Measurements from ENCODE around the gene MEPCE. TPM values are rescaled to one million over a fixed set of nuclear protein-coding genes. Genes with fewer than 3 reads are reported as not detected.
A peak's percentile ranks its signal among the peaks of the same experiment; 100 is the strongest.

MEPCE gene
- polyA plus RNA-seq, 1 donor = 35.9 TPM

DNA sequence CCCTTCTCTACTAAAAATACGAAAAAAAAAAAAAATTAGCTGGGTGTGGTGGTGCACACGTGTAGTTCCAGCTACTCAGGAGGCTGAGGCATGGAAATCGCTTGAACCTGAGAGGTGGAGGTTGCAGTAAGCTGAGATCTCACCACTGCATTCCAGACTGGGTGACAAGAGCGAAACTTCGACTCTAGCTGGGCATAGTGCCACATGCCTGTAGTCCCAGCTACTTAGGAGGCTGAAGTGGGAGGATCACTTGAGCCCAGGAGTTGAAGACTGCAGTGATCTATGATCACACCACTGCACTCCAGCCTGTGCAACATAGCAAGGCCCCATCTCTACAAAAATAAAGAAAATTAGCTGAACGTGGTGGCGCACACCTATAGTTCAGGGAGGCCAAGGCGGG is 35.7 kb downstream of the MEPCE start:
- no peak for DNase-seq

GRCh38 chr7:100465702-100466311 is 36.2 kb downstream of the MEPCE start:
- DNase-seq = peak; percentile 84

GRCh38 chr7:100466653-100467605 is 37.3 kb downstream of the MEPCE start:
- no peak for DNase-seq

DNA sequence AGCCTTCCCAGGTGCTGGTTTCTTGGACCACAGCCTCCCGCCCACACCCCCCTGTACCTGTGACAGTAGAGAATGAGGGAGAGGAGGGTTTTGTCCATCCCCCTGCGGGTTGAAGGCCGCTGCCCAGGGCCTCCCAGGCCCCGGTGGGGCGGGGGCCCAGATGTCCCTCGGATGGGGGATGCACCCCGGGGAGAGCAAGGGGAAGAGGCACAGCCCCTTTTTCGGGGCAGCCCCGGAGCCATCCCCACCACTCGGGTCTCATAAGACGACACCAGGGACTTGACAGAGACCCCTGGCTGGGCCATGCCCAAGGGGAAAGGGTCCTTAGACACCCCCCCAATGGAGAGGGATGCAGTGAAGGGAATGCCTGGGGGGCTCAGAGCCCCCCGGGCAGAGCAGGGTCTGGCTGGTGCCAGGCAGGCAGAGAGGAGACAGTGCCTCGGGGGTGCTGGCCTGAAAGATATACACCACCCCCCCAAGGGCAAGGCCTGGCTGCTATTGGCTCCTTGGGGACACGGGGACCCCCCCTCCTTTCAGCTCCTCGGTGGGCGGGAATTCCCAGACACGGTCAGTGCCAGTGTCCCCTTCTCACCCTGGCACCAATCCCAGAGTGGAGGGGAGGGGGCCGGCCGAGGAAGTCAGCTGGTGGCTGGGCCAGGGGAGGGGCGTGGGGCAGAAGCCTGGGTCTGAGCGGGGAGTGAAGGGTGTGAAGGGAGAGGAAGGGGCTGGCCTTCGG is 38.2 kb downstream of the MEPCE start:
- DNase-seq = no peak

DNA sequence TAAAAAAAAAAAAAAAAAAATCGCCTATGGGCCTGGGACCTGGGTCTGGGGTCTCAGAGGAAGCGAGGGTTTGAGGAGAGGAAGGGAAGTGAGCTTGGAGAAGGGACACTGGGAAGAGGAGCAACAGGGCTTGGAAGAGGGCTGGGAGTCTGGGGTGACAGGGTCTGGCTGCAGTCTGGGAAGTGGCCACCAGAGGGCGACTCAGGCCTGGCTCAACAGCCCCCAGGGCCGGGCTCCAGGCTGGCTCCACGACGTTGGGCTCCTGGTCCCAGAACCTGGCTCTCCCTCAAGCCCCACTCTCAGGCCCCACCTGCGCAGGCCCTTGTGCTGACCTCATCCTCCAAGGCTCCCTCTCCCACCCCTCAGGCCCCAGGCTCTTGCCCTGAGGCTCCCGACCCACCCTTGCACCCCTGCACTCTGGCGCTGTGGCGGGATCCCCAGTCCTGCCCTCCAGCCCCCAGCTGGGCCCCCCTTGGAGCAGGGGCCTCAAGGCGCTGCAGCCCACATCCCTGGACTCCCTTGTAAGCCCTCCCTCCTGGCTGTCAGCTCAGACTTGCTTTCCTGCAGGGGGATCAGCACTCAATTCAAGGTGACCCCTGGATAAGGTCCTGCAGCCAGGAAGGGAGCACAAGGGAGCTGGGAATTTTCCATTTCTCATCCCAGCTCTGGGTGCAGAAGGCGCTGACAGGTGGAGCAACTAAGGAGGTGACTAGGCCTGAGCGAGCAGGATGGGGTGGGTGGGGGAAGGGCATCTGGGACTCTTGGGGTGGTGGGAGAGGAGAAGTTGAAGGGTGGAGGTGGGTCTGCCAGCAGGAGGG is 39.8 kb downstream of the MEPCE start:
- peak; percentile 83 for DNase-seq

- no peak for DNase-seq
Observed at GRCh38 chr7:100471021-100471420, 41.4 kb downstream of the MEPCE start.

DNA sequence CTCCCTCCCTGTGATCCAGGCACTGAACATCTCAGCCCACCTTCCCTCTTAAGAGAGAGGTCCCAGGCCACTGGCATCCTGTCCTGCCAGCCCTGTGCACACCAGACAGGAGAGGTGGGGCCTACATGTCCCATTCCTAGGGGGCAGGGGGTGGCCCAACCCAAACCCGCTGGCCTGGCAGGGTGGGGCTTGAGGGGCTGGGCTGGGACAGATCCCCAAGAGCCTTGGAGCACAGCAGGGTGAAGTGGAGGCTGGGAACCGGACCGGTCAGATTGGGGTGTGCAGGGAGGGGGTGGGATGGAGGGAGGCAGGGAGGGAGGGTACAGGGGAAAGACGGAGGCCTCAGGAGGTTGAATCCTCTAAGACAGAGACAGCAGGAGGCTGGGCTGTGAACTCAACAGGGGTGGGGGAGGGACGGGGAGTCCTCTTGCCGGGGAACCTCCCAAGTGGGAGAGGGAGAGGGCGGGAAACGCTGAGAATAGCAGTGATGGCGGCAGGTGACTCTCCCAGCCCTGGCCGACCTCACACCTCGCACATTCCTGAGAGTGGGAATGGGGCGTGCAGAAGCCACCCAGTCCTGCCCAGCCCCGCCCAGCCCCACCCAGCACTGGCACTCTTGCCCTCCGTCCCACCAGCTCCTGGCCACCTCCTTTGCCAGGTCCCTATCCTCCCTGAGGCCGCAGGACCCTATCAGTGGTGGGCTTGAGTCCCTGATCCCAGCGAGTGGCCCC is 42.7 kb downstream of the MEPCE start:
- DNase-seq = no peak

GRCh38 chr7:100472854-100473499 is 43.3 kb downstream of the MEPCE start:
- no peak for DNase-seq

GRCh38 chr7:100475549-100475948 is 45.9 kb downstream of the MEPCE start:
- DNase-seq = no peak

GRCh38 chr7:100476101-100476780 is 46.6 kb downstream of the MEPCE start:
- no peak for DNase-seq

DNA sequence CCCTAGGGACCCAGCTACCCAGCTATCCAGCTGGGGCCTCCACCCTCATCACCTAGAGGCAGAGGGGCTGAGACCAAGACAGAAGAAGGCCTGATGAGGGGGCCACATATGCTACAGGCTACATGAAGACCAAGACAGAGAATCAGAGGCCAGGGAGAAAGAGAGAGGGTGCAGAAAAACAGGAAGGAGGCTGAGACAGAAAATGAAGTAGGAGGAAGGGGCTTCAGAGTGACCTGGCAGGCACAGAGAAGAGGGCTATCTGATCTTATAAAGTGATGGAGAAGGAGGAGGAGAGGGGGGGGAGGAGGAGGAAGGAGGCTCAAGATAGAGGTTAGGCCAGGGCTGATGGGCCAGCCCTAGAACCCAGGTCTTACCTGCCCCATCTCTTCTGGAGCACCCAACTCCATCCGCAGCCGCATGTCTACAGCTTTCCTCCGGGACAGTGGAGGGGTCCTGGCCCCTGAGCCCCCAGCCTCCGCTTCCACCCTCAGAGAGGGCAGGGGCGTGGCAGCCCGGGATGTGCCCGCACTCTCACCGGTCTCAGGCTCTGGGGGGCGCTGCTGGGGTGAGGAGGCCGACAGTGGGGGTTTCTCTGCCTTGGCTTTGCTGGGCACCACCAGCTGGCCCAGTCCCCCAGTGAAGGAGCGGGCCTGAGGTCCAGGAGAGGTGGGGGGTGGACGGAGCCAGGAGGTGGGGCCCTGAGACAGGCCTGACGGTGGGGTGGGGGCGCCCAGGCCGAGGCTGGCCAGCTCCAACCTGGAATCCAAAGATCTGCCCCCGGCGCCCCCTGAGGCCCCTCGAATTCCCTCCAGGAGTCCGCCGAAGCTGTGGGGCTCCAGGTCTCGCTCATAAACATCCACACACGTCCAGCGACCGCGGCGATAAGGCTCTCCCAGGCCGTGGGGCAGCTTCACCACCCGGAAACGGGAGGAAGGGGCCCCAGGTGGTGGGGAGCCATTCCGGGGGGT is 47.6 kb downstream of the MEPCE start:
- DNase-seq = no peak

GRCh38 chr7:100477871-100478267 is 48.2 kb downstream of the MEPCE start:
- no peak for DNase-seq

DNA sequence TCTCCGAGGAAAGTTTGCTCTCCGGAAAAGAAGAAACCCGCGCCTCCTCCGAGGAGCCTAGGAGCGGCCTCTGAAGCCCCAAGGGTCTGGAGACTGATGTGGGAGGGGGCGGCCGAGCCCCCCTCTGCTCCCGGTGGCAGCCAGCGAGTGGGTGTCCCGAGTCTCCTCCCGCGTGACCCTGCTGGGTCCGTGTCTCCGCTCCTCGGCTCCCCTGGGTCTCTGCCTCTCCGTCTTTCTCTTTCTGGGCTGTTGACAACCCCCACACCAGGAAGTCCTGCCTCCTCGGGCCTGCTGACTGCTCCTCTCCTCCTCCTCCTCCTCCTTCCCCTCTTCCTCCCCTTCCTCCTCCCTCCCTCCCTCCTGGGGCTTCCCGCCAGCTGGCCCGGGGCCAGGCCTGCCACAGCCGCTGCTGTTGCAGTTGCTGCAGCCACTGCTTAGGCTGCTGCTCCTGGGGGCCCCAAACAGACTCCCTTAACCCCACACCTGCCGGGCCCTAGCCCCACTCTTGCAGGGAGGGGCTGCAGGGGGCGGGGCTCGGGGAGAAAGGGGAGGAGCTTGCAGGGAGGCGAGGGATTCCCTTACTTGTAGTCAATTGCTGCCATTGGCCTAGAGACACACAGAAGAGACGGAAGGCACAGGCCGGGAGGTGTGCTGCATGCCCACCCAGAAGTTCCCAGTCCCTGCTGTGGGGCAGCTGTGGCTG is 49.5 kb downstream of the MEPCE start, which contains the start of gene TSC22D4:
Gene TSC22D4, minus strand, starts transcription at position 257 of the 703 bp plus-strand sequence. CDS start 1,176 bp downstream, outside the sequence.
- peak; percentile 96 for DNase-seq

DNA sequence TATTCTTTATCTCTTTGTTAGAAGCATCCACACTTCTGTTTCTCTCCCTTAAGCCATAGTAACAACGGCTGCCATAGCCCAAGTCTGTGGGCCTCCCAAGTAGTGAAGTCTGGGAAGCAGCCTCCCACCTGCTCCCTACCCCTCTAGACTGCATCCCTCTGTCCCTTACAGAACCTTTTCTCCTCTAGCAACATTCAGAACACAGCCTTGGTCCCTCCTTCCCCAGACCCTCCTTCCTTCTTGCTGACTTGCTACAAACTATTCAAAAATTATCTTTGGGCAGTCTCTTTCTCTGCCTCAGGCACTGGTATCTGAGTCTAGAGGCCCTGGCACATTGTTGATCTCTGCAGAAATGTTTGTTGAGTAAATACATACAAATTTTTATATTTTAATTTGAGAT is 51.8 kb downstream of the MEPCE start:
- no peak for DNase-seq

DNA sequence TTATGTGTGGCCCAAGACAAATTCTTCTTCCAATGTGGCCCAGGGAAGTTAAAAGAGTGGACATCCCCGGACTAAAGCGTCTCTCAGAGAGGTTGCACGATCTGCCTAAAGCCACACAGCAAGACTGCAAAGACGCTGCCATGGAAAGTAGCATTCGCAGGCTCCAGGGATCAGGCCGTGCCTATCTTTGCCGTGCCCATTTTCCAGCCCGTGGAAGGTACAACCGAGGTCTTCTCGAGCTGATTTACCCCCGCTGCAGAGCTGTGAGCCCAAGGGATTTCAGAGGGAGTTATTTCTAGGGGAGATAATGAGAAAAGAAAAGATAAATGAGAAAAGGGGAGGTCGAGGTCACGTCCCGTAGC is 53.1 kb downstream of the MEPCE start:
- no peak for DNase-seq

GRCh38 chr7:100483090-100483721 is 53.6 kb downstream of the MEPCE start:
- DNase-seq = peak; percentile 72
